22Rv1 (cell line): ENCODE data around the gene DDN.
A peak's percentile ranks its signal among the peaks of the same experiment; 100 is the strongest.

ENCODE experiments used
- H3K27ac ChIP-seq: fragments of 450-650 bp; 2 replicates; pipeline ENCODE4 v1.5.1; 2017
- CTCF ChIP-seq: fragments of 450-650 bp; IDR thresholded peaks from 2 replicates; pipeline ENCODE4 v1.5.1; 2017; ENCODE audit warnings: mild to moderate bottlenecking
- ZFX ChIP-seq: fragments of 450-650 bp; IDR thresholded peaks from 2 replicates; pipeline ENCODE4 v1.6.1; 2017; ENCODE audit warnings: antibody characterized with exemption, borderline replicate concordance

Gene DDN

DNA sequence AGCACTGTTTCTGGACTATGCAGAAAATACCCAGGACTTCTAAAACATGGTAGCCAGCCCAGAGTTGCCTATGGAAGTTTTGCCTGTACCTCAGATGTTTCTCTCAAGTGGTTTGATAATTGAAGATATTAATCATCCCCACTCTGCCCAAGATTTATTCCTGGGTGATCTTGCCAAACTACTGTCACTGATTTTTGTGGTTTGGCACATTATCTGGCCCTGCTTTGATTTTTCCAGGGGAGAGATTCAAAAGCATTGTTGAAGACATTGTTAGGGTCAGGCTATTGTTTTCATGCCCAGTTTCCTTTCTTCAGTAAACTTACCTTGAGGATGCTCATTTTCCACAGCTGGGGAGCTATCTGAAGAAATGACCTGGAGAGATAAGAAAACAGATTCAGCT is 13.6 kb upstream of the DDN start:
- TF ChIP-seq CTCF, result no peak

DNA sequence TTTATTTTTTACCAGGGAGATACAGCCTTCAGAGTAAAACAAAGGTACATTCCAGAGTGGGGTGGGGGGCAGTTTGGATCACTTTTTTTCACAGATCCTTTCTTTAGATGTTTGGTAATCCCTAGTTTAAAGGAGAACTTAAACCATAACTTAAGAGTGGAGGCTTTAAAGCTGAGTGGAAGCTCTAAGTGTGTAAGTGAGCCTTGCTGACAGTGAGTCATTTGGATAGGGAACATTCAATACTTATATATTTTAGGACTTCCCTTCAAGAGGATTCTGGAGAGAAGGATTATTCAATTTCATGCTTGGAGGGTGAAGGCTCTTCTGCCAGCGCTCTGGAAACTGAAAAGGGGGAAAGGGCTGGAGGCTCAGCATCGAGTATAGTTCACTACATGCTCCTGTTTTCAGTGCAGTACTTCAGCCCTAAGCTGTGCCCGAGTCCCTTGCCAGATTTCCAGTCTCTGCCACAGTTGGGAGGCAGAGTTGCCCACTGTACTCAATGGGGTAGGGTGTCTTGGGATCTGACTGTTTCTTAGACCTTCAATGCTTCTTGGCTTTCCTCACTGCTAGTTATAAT is 11.0 kb upstream of the DDN start:
- H3K27ac ChIP-seq, result no peak overlapping the region
- TF ChIP-seq CTCF (no peak), ZFX (no peak)

More for the DNA sequence above, 13.6 kb upstream of the DDN start:
- H3K27ac ChIP-seq, result no peak overlapping the region

DNA sequence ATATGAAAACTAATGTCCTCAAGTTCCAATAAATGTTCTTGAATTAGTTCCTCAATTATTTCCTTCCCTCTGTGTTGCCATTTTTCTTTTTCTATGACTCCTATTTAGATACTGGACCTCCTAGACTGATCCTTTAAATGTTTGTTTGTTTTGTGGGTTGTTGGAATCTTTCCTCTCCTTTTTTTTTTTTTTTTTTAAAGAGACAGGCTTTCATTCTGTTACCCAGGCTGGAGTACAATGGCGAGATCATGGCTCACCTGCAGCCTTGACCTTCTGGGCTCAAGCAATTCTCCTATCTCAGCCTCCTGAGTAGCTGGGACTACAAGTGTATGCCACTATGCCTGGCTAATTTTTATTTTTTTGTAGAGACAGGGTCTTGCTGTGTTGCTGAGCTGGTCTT is 9.8 kb upstream of the DDN start:
- TF ChIP-seq ZFX (no peak), CTCF (no peak)

GRCh38 chr12:49000346-49000745 is 1.2 kb upstream of the DDN start:
- 0 out of 2 replicates have a peak overlapping the region, but pooled peaks have one; percentile 21 for H3K27ac ChIP-seq
- no peak for TF ChIP-seq ZFX
- no peak for TF ChIP-seq CTCF

More for the DNA sequence above, 9.8 kb upstream of the DDN start:
- no peak overlapping the region for H3K27ac ChIP-seq

- H3K27ac ChIP-seq, result peak overlapping the region; percentile 40; the same call in 1 of the 2 replicates
- TF ChIP-seq CTCF (no peak), ZFX (no peak)
Observed at GRCh38 chr12:48998497-48999353, 450 bp downstream of the DDN start.

DNA sequence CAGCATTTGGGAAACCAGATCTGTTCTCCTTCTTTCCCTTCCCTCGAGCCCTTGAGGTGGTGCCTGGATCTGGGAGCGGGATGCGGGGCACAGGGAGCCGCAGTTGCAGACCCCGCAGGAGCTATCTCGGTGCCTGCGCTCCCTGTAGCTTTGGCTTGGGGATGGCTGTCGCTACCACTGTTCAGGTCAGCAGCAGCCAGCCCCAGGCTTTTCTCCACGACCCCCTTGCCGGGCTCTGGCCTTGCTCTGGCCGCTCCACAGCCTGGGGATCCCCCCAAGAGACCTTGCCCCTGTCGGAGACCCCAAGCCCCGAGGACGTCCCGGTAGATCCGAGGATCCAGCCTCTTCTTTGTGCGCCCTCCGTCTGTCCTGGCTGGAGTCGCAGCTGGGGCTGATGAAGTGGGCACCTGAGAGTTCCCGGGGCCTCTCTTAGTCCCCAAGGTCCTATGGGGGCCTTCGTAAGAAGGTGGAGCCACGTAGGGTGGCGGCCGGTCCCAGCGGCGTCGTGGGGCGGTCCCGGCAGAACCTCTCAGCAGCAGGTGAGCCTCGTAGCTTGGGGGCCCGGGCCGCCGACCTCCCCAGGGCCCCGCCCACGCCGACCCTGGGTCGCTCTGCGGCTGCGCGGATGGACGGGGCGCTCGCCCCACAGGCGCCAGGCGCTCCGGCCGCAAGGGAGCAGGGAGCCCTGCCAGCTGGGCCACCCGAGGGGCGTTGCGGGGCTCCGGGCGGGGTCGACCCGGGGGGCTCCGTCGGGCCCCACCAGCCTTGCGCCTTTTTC is 1.3 kb downstream of the DDN start:
- TF ChIP-seq ZFX (no peak), CTCF (no peak)
- H3K27ac ChIP-seq, result no peak overlapping the region
